Erythroblast (primary cell): ENCODE data around the gene KLK1.

ENCODE experiments used
- GATA1 ChIP-seq: IDR thresholded peaks from 2 replicates; pipeline ENCODE4 v1.6.1; 2011; ENCODE audit warnings: low read depth, mild to moderate bottlenecking, control low read depth, low read length, moderate library complexity
- POLR2A ChIP-seq: IDR thresholded peaks from 2 replicates; pipeline ENCODE4 v1.6.1; 2011; ENCODE audit warnings: mild to moderate bottlenecking, low read length

DNA sequence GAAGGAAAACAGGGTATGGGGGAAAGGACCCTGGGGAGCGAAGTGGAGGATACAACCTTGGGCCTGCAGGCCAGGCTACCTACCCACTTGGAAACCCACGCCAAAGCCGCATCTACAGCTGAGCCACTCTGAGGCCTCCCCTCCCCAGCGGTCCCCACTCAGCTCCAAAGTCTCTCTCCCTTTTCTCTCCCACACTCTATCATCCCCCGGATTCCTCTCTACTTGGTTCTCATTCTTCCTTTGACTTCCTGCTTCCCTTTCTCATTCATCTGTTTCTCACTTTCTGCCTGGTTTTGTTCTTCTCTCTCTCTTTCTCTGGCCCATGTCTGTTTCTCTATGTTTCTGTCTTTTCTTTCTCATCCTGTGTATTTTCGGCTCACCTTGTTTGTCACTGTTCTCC lies 33.8 kb upstream of the KLK1 start:
- TF ChIP-seq POLR2A (no peak), GATA1 (no peak)
